22Rv1 (cell line): Measurements from ENCODE around the gene SMPDL3A.

Experiments
- H3K27ac ChIP-seq: fragments of 450-650 bp; 2 replicates; pipeline ENCODE4 v1.5.1; 2017
- CTCF ChIP-seq: fragments of 450-650 bp; IDR thresholded peaks from 2 replicates; pipeline ENCODE4 v1.5.1; 2017; ENCODE audit warnings: mild to moderate bottlenecking
- ZFX ChIP-seq: fragments of 450-650 bp; IDR thresholded peaks from 2 replicates; pipeline ENCODE4 v1.6.1; 2017; ENCODE audit warnings: antibody characterized with exemption, borderline replicate concordance

Gene SMPDL3A

GRCh38 chr6:122749451-122750050, 39.5 kb upstream of the SMPDL3A start:
- no peak overlapping the region for H3K27ac ChIP-seq
- TF ChIP-seq ZFX = no peak
- no peak for TF ChIP-seq CTCF

- TF ChIP-seq ZFX (no peak), CTCF (no peak)
- no peak overlapping the region for H3K27ac ChIP-seq
These were observed 37.7 kb upstream of the SMPDL3A start for GRCh38 chr6:122751326-122751725.

GRCh38 chr6:122752459-122752858, 36.6 kb upstream of the SMPDL3A start:
- H3K27ac ChIP-seq = no peak overlapping the region
- TF ChIP-seq ZFX (no peak), CTCF (no peak)

- TF ChIP-seq CTCF (no peak), ZFX (no peak)
- H3K27ac ChIP-seq = no peak overlapping the region
These were observed 35.9 kb upstream of the SMPDL3A start for GRCh38 chr6:122753000-122753687.

- H3K27ac ChIP-seq = no peak overlapping the region
- TF ChIP-seq CTCF = no peak
- TF ChIP-seq ZFX = no peak
These were observed 35.4 kb upstream of the SMPDL3A start for GRCh38 chr6:122753688-122754056.

GRCh38 chr6:122754191-122754731, 34.8 kb upstream of the SMPDL3A start:
- TF ChIP-seq CTCF = no peak
- no peak for TF ChIP-seq ZFX
- no peak overlapping the region for H3K27ac ChIP-seq

- no peak for TF ChIP-seq ZFX
- TF ChIP-seq CTCF = no peak
- H3K27ac ChIP-seq = no peak overlapping the region
These were observed 33.2 kb upstream of the SMPDL3A start for GRCh38 chr6:122755901-122756300.
